Heart left ventricle (tissue), 13 donors: ENCODE data around the gene ENGASE.

ENCODE experiments used
- POLR2A ChIP-seq, 2 donors: fragments of 450-650 bp; IDR thresholded peaks; one replicate each; pipeline ENCODE4 v1.6.1; 2017; ENCODE audit warnings: antibody characterized with exemption in 2 of 2, mild to moderate bottlenecking in 2 of 2, moderate library complexity in 2 of 2
- TF ChIP-seq, protein P1 (sequence below), 12 donors: fragments of 200-600 bp; sonication (generic) in 4 of 12; IDR thresholded peaks; one replicate each; pipeline versions ENCODE4 v1.5.0 to v1.8.0; 2018 to 2022; ENCODE audit warnings: antibody characterized with exemption in 12 of 12, mild to moderate bottlenecking in 5 of 12
- donor health status: ischemic (EF 13 %, LVEDD 7.1; RV severe dilation, severe dysfunction).
- donor health status: DM: no; HTN: yes; CAD: no.
- donor health status: DM: no; HTN: no; CAD: no.
- donor health status: ischemic (EF 25% LVEDD 6.9; RV normal size, moderate dysfunction).
- donor health status: ischemic (EF 25% LVEDD 5.7; RV mildly dilated, moderate dysfunction).
- donor health status: ischemic (EF 35%, LVEDD 5.7; RV mildly dilated, moderate dysfunction).
- donor health status: nonischemic (EF 11% LVEDD 7.7; RV severe dilation, severe dysfunction).
- donor health status: DM: yes; HTN: yes; CAD: no.
- donor health status: PGD.
- donor health status: ischemic (EF 29% LVEDD 5.4; RV normal size, mild dysfunction).
- donor health status: nonischemic (EF 23%, LVEDD 6.1; RV moderate dilation, normal function).

DNA sequence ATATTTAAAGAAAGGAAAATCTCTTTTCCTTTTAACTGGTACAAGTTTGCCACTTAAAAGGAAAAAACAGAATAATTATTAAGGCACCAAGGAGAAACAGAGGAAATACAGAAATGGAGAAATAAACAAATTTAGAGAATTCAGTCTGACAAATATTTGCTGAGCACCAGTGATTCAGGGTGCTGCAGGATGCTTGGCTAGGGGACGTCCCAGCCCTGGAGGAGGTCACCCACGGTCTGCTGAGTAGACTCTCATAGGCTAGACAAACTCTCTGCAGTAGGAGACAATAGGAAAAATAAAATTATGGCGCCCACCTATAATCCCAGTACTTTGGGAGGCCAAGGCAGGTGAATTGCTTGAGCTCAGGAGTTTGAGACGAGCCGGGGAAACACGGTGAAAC is 34.7 kb upstream of the ENGASE start:
- TF ChIP-seq, protein P1, sequence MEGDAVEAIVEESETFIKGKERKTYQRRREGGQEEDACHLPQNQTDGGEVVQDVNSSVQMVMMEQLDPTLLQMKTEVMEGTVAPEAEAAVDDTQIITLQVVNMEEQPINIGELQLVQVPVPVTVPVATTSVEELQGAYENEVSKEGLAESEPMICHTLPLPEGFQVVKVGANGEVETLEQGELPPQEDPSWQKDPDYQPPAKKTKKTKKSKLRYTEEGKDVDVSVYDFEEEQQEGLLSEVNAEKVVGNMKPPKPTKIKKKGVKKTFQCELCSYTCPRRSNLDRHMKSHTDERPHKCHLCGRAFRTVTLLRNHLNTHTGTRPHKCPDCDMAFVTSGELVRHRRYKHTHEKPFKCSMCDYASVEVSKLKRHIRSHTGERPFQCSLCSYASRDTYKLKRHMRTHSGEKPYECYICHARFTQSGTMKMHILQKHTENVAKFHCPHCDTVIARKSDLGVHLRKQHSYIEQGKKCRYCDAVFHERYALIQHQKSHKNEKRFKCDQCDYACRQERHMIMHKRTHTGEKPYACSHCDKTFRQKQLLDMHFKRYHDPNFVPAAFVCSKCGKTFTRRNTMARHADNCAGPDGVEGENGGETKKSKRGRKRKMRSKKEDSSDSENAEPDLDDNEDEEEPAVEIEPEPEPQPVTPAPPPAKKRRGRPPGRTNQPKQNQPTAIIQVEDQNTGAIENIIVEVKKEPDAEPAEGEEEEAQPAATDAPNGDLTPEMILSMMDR (IDR thresholded peaks at IDR 0.05) = no peak
- TF ChIP-seq POLR2A (IDR thresholded peaks at IDR 0.05) = no peak
